Measurements from ENCODE around the gene VAV2.

DNA sequence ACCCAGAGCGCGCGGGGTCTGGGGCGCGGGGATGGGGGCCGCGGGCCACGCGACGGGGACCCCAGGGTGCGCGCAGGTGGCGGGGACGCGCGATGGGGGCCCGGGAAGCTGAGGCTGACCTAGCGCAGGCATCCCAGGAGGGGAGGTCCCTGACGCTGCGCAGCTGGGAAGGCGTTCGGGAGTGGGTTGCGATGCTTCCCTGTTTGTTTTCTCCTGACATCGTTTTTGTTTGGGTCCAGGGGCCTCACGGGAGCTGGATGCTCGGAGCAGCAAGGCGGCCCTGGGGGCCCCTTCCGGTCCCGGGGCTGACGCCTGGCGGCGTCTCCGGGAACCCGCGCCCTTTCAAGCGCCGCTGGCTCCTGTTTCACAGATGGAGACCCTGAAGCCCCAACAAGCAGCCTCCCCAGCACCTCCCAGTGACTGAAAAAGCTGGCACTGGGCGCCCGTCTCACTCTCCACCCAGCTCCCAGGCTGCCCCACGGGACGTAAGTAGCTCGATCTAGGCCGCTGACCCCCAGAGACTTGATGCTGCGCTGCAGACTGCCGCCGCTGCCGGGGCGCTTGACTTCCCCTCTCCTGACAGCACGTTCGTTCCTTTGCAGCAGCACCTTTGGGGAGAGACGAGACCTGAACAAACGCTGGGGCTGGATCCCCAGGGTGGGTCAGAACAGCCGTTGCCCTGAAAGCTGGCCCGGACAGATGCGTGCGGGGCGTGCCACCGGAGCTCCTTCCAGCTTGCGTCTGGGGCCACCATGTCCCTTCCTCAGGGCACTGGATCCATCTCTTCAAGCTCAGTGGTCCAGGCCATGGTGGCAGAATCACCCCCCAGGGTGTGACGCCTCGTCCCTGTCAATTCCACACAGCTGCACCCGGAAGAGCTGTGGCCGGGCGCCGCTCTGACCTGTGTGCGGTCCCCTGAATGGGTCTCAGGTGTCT is 33.8 kb upstream of the VAV2 start:
- TF ChIP-seq, protein P1, sequence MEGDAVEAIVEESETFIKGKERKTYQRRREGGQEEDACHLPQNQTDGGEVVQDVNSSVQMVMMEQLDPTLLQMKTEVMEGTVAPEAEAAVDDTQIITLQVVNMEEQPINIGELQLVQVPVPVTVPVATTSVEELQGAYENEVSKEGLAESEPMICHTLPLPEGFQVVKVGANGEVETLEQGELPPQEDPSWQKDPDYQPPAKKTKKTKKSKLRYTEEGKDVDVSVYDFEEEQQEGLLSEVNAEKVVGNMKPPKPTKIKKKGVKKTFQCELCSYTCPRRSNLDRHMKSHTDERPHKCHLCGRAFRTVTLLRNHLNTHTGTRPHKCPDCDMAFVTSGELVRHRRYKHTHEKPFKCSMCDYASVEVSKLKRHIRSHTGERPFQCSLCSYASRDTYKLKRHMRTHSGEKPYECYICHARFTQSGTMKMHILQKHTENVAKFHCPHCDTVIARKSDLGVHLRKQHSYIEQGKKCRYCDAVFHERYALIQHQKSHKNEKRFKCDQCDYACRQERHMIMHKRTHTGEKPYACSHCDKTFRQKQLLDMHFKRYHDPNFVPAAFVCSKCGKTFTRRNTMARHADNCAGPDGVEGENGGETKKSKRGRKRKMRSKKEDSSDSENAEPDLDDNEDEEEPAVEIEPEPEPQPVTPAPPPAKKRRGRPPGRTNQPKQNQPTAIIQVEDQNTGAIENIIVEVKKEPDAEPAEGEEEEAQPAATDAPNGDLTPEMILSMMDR (IDR thresholded peaks at IDR 0.05) = no peak
- no peak for TF ChIP-seq ZFX (IDR thresholded peaks at IDR 0.05; ENCODE audit: borderline replicate concordance)
